ENCODE results near the gene AUTS2. TPM values are rescaled to one million over a fixed set of nuclear protein-coding genes. Genes with fewer than 3 reads are reported as not detected.

AUTS2 gene
- polyA plus RNA-seq, 3 donors, result 0.08 to 0.35 TPM; not detected in 1

GRCh38 chr7:70770154-70770553, 1171.9 kb downstream of the AUTS2 start:
- TF ChIP-seq CTCF (IDR thresholded peaks at IDR 0.05), result no peak
- Histone ChIP-seq H3K4me3 (replicated peaks in 1 of 3; ENCODE audit: low read depth in 2 of 3, low read length in 3 of 3) (no peak overlapping the region), H3K9ac (ENCODE audit: insufficient read depth, low read length, poor library complexity, severe bottlenecking) (no peak overlapping the region), H3K4me2 (replicated peaks; ENCODE audit: extremely low read depth, low read length, poor library complexity, severe bottlenecking) (no peak overlapping the region), H3K9me3 (replicated peaks in 1 of 2; ENCODE audit: control insufficient read depth in 1 of 2, insufficient read depth in 1 of 2, low read length in 2 of 2) (no peaks in the 10 kb centered on the region), H3K36me3 (replicated peaks in 1 of 2; ENCODE audit: control insufficient read depth in 1 of 2, insufficient read depth in 2 of 2, low read length in 2 of 2) (no peaks in the 10 kb centered on the region), H3K4me1 (ENCODE audit: control insufficient read depth in 1 of 2, insufficient read depth in 2 of 2, low read length in 2 of 2) (no peaks in the 10 kb centered on the region), H3K79me2 (ENCODE audit: insufficient read depth, low read length) (no peaks in the 10 kb centered on the region), H3K27me3 (ENCODE audit: control insufficient read depth in 2 of 2, insufficient read depth in 2 of 2, low read length in 2 of 2) (no peaks in the 10 kb centered on the region), H3K27ac (ENCODE audit: low read depth in 1 of 2, low read length in 2 of 2) (no peak overlapping the region), H4K20me1 (ENCODE audit: insufficient read depth, low read length) (no peaks in the 10 kb centered on the region), H2AFZ (ENCODE audit: insufficient read depth, low read depth, low read length, poor library complexity, severe bottlenecking) (no peak overlapping the region)
- H3K4me1 Mint-ChIP-seq, result peaks cover 15% of the 10 kb centered on the region
- no peaks in the 10 kb centered on the region for H3K27me3 Mint-ChIP-seq (ENCODE audit: low read depth in 3 of 3)
- no peaks in the 10 kb centered on the region for H3K9me3 Mint-ChIP-seq
- no peaks in the 10 kb centered on the region for H3K36me3 Mint-ChIP-seq
- intact Hi-C loops (cut with micrococcal nuclease), result no loop called here
- WGBS (ENCODE audit: insufficient coverage), result no CpG with 5 or more reads among the region's 5 CpGs
- H3K4me3 Mint-ChIP-seq, result no peak overlapping the region
- DNase-seq, result no peak
- H3K27ac Mint-ChIP-seq, result no peak overlapping the region

DNA sequence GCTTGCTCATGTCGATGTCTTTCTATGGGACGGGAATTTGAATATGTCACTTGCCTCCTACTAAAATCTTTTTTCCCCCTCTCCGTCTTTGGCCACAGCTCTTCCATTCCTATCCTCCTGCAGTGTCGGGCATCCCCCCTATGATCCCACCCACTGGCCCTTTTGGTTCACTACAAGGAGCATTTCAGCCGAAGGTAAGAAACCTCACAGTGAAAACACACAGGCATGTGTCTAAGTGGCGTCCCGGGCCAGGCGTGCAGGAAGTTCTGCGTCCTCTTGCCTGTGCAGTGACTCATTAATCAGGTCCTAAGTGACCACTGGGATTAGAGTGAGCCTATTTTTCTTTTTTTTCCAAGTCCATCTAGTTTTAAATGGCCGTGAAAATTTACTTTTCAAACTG, 1173.2 kb downstream of the AUTS2 start:
- no peak overlapping the region for H3K27ac Mint-ChIP-seq
- H3K27me3 Mint-ChIP-seq (ENCODE audit: low read depth in 3 of 3), result peaks cover 0 to 1% (median 0%) of the 10 kb centered on the region in 3 donors
- Histone ChIP-seq H3K4me2 (replicated peaks; ENCODE audit: extremely low read depth, low read length, poor library complexity, severe bottlenecking) (no peak overlapping the region), H2AFZ (ENCODE audit: insufficient read depth, low read depth, low read length, poor library complexity, severe bottlenecking) (no peak overlapping the region), H3K36me3 (replicated peaks in 1 of 2; ENCODE audit: control insufficient read depth in 1 of 2, insufficient read depth in 2 of 2, low read length in 2 of 2) (no peaks in the 10 kb centered on the region), H3K79me2 (ENCODE audit: insufficient read depth, low read length) (no peaks in the 10 kb centered on the region), H3K9ac (ENCODE audit: insufficient read depth, low read length, poor library complexity, severe bottlenecking) (no peak overlapping the region), H3K4me1 (ENCODE audit: control insufficient read depth in 1 of 2, insufficient read depth in 2 of 2, low read length in 2 of 2) (no peaks in the 10 kb centered on the region), H3K9me3 (replicated peaks in 1 of 2; ENCODE audit: control insufficient read depth in 1 of 2, insufficient read depth in 1 of 2, low read length in 2 of 2) (no peaks in the 10 kb centered on the region), H3K27me3 (ENCODE audit: control insufficient read depth in 2 of 2, insufficient read depth in 2 of 2, low read length in 2 of 2) (no peaks in the 10 kb centered on the region), H3K27ac (ENCODE audit: low read depth in 1 of 2, low read length in 2 of 2) (no peak overlapping the region), H3K4me3 (replicated peaks in 1 of 3; ENCODE audit: low read depth in 2 of 3, low read length in 3 of 3) (no peak overlapping the region), H4K20me1 (ENCODE audit: insufficient read depth, low read length) (no peaks in the 10 kb centered on the region)
- intact Hi-C loops (cut with micrococcal nuclease), result no loop called here
- peaks cover 15% of the 10 kb centered on the region for H3K4me1 Mint-ChIP-seq
- 92% methylated on average over 10 of the region's 10 CpGs for WGBS (ENCODE audit: insufficient coverage)
- H3K4me3 Mint-ChIP-seq, result no peak overlapping the region
- no peak for TF ChIP-seq CTCF (IDR thresholded peaks at IDR 0.05)
- DNase-seq, result no peak
- no peaks in the 10 kb centered on the region for H3K36me3 Mint-ChIP-seq
- no peaks in the 10 kb centered on the region for H3K9me3 Mint-ChIP-seq

Data from CD14-positive monocyte (primary cell).